ENCODE results near the gene CTBP1.

CTBP1 gene

GRCh38 chr4:1169691-1170096, 79.2 kb downstream of the CTBP1 start:
- no peak for TF ChIP-seq CTCF (conservative IDR thresholded peaks at IDR 0.05)
- no peak for TF ChIP-seq ZFX (IDR thresholded peaks at IDR 0.05)
- peak overlapping the region; percentile 86 for H3K27ac ChIP-seq

DNA sequence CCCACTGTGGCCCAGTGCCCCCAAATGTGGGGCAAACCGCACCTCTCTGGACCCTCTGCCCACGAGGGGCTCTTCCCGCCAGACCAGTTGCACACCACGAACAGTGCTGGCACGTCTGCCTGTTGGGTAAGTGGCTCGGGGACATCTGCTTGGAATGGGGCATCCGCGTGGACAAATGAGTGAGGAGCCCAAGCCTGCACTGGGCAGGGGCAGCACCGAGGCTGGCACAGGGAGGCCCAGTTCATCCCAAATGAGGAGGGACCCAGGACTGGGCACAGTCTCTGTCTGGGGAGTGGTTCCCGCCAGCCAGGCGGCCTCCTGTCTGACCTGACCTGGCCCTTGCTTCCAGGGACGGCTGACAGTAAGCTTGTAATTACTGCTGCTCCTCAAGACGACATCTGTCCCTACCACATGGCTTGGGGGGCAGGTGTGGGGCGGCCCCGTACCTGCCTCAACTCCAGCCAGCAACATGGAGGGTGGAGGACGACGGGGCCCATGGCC, 79.7 kb downstream of the CTBP1 start:
- peak overlapping the region; percentile 86 for H3K27ac ChIP-seq

DNA sequence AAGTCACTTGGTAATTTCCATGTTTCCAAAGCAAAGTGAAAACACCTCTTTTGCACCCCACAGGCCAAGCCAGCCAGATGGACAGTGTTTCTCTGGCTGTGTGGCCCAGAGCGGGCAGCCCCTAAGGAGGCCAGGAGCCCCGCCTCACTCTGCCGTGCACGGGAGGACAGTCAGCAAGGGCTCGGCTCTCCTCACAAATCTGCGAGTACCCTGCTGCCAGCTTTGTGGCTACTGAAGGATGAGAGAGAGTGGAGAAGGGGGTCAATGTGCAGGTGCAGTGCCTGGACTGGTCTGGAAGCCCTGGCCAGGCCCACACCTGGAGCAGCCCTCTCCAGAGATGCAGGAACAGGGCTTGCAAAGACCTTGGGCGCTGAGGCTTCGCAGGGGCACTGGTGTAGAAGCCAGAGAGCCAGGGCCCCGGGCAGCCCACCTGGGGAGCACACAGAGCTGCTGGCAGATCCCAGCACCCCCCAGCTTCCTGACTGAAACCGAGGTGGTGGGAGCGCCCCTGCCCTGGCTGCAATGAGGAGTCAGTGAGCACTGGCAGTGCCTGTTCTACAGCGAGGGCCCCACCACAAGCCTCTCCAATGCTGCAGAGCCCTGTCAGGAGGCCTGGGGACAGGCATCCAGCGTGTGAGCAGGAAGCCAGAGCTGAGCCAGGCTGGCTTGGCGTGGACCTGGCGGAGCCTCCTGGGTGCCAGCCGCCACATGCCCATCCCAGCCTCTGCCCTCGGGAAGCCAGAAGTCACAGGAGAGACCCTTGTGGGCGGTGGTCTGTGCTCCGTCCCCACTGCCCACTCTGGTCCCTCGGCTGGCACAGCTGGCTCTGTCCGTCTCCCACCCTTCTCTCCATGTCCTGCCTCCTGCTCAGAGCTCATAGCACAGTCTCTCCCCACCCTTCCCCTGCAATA, 80.5 kb downstream of the CTBP1 start:
- peak overlapping the region; percentile 86 for H3K27ac ChIP-seq
- TF ChIP-seq CTCF (conservative IDR thresholded peaks at IDR 0.05) = no peak
- no peak for TF ChIP-seq ZFX (IDR thresholded peaks at IDR 0.05)

More for the DNA sequence above, 79.7 kb downstream of the CTBP1 start:
- no peak for TF ChIP-seq ZFX (IDR thresholded peaks at IDR 0.05)
- no peak for TF ChIP-seq CTCF (conservative IDR thresholded peaks at IDR 0.05)

GRCh38 chr4:1167244-1167949, 81.5 kb downstream of the CTBP1 start:
- H3K27ac ChIP-seq = peak overlapping the region; percentile 86

GRCh38 chr4:1166509-1167243, 82.3 kb downstream of the CTBP1 start:
- no peak for TF ChIP-seq CTCF (conservative IDR thresholded peaks at IDR 0.05)
- TF ChIP-seq ZFX (IDR thresholded peaks at IDR 0.05) = no peak

More at GRCh38 chr4:1167244-1167949, 81.5 kb downstream of the CTBP1 start:
- TF ChIP-seq CTCF (conservative IDR thresholded peaks at IDR 0.05) (peak; percentile 91), ZFX (IDR thresholded peaks at IDR 0.05) (no peak)

GRCh38 chr4:1164956-1165545, 83.9 kb downstream of the CTBP1 start:
- no peak for TF ChIP-seq ZFX (IDR thresholded peaks at IDR 0.05)
- no peak for TF ChIP-seq CTCF (conservative IDR thresholded peaks at IDR 0.05)
- H3K27ac ChIP-seq = peak overlapping the region; percentile 86

More at GRCh38 chr4:1166509-1167243, 82.3 kb downstream of the CTBP1 start:
- peak overlapping the region; percentile 86 for H3K27ac ChIP-seq
